ENCODE results near the gene LDLRAD3. TPM values are rescaled to one million over a fixed set of nuclear protein-coding genes. Genes with fewer than 3 reads are reported as not detected.
A peak's percentile ranks its signal among the peaks of the same experiment; 100 is the strongest.

The LDLRAD3 gene
- total RNA-seq, 4 donors from 2014 or later, result 10.2 to 41.9 (median 19.8) TPM

GRCh38 chr11:36216061-36216615, 272.3 kb downstream of the LDLRAD3 start:
- H3K36me3 ChIP-seq, result no peaks in the 10 kb centered on the region
- no peak overlapping the region for H3K4me3 ChIP-seq
- H3K27me3 ChIP-seq, result no peaks in the 10 kb centered on the region
- TF ChIP-seq CTCF (IDR thresholded peaks at IDR 0.05), result no peak
- no peak for TF ChIP-seq POLR2A (IDR thresholded peaks at IDR 0.05)
- intact Hi-C loops (cut with DNase I; ENCODE audit: low total_unique reads), result no loop called here
- H3K9me3 ChIP-seq, result peaks cover 0 to 7% of the 10 kb centered on the region in 2 donors
- H3K4me1 ChIP-seq, result no peaks in the 10 kb centered on the region
- H3K27ac ChIP-seq, result no peak overlapping the region
- no peak for DNase-seq

- no peaks in the 10 kb centered on the region for H3K27me3 ChIP-seq
- no peak overlapping the region for H3K4me3 ChIP-seq
- no peaks in the 10 kb centered on the region for H3K4me1 ChIP-seq
- peaks cover 0 to 7% of the 10 kb centered on the region in 2 donors for H3K9me3 ChIP-seq
- no peak for DNase-seq
- intact Hi-C loops (cut with DNase I; ENCODE audit: low total_unique reads), result no loop called here
- H3K27ac ChIP-seq, result no peak overlapping the region
- TF ChIP-seq POLR2A (IDR thresholded peaks at IDR 0.05) (no peak), CTCF (IDR thresholded peaks at IDR 0.05) (no peak)
- H3K36me3 ChIP-seq, result no peaks in the 10 kb centered on the region
Measured at GRCh38 chr11:36218283-36218921, 274.5 kb downstream of the LDLRAD3 start.

GRCh38 chr11:36219996-36220395, 276.1 kb downstream of the LDLRAD3 start:
- Histone ChIP-seq H3K4me1 (no peaks in the 10 kb centered on the region), H3K27ac (no peak overlapping the region), H3K36me3 (no peaks in the 10 kb centered on the region), H3K27me3 (no peaks in the 10 kb centered on the region), H3K4me3 (no peak overlapping the region), H3K9me3 (peaks cover 0 to 7% of the 10 kb centered on the region in 2 donors)
- TF ChIP-seq POLR2A (IDR thresholded peaks at IDR 0.05) (no peak), CTCF (IDR thresholded peaks at IDR 0.05) (no peak)
- intact Hi-C loops (cut with DNase I; ENCODE audit: low total_unique reads), result no loop called here
- DNase-seq, result no peak

- intact Hi-C loops (cut with DNase I; ENCODE audit: low total_unique reads), result no loop called here
- Histone ChIP-seq H3K9me3 (peaks cover 0 to 7% of the 10 kb centered on the region in 2 donors), H3K27ac (peak overlapping the region; percentile 40 to 51), H3K36me3 (no peaks in the 10 kb centered on the region), H3K27me3 (no peaks in the 10 kb centered on the region), H3K4me1 (no peaks in the 10 kb centered on the region), H3K4me3 (no peak overlapping the region)
- TF ChIP-seq CTCF (IDR thresholded peaks at IDR 0.05) (no peak), POLR2A (IDR thresholded peaks at IDR 0.05) (no peak)
- DNase-seq, result peak; percentile 29 to 36
Measured at GRCh38 chr11:36222831-36223635, 279.2 kb downstream of the LDLRAD3 start.

All from uterus (tissue), 4 donors.